Upper lobe of right lung (tissue), 1 donor: ENCODE results near the gene CCSER1. TPM values are rescaled to one million over a fixed set of nuclear protein-coding genes. Genes with fewer than 3 reads are reported as not detected.

Experiments
- ATAC-seq: fragments of 200-7000 bp; cut with Tn5 transposase; one replicate; pipeline ENCODE4 v1.9.1; 2020; ENCODE audit warnings: mild to moderate bottlenecking, moderate library complexity
- DNase-seq: peaks from one replicate; pipeline ENCODE4 v3.0.0-alpha.2; 2020
- H3K27ac ChIP-seq: fragments of 200-600 bp; one replicate; pipeline ENCODE4 v1.8.0; 2022
- H3K27me3 ChIP-seq: fragments of 200-600 bp; one replicate; pipeline ENCODE4 v1.8.0; 2022; ENCODE audit warnings: mild to moderate bottlenecking
- H3K36me3 ChIP-seq: fragments of 200-600 bp; one replicate; pipeline ENCODE4 v1.8.0; 2022
- H3K4me1 ChIP-seq: fragments of 200-600 bp; one replicate; pipeline ENCODE4 v1.8.0; 2022
- H3K4me3 ChIP-seq: fragments of 200-600 bp; one replicate; pipeline ENCODE4 v1.8.0; 2022; ENCODE audit warnings: mild to moderate bottlenecking
- H3K9me3 ChIP-seq: fragments of 200-600 bp; one replicate; pipeline ENCODE4 v1.8.0; 2022
- CTCF ChIP-seq: fragments of 200-600 bp; IDR thresholded peaks from one replicate; pipeline ENCODE4 v1.8.0; 2022; ENCODE audit warnings: antibody characterized with exemption
- intact Hi-C: fragments of 100-400 bp; cut with DNase I; formaldehyde crosslinking; loops from one replicate; pipeline ENCODE4 v1.11.0; 2022
- total RNA-seq: library from RNA; stranded (reverse); fragmentation: NEBNext Ultra II Directional; extraction: Animal tissue kit (Norgen Biotek cat#: 25700); gene quantifications from one replicate; pipeline ENCODE4 v1.2.1, GENCODE V29; 2021
- donor health status: DM: no; HTN: yes; CAD: no; lungs with severe emphysema.

The CCSER1 gene
- total RNA-seq, 1 donor from 2014 or later, result 7.4 TPM

DNA sequence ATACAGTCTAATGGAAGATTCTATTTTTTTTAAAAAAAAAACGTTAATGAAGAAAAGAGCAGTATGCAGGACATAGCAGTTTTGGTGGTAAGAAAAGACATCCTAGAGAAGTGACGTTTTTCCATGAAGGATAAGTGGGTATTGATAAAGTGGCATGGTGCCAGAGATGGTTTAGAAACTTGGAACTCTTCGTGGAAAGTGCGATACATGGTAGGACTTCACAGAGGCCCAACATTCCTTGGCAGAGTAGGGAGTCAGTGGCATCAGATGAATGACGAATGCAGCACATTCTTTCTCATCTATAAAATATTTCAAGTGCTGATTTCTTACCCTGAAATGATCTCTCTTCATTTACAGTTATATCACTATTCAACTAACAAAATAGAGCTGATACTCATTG, 298.7 kb downstream of the CCSER1 start:
- DNase-seq, result no peak
- H3K27ac ChIP-seq, result no peak overlapping the region
- no peaks in the 10 kb centered on the region for H3K36me3 ChIP-seq
- no peak for TF ChIP-seq CTCF
- no peaks in the 10 kb centered on the region for H3K27me3 ChIP-seq
- H3K4me3 ChIP-seq, result no peak overlapping the region
- intact Hi-C loops, result no loop called here
- no peaks in the 10 kb centered on the region for H3K4me1 ChIP-seq
- no peak for ATAC-seq
- no peaks in the 10 kb centered on the region for H3K9me3 ChIP-seq

DNA sequence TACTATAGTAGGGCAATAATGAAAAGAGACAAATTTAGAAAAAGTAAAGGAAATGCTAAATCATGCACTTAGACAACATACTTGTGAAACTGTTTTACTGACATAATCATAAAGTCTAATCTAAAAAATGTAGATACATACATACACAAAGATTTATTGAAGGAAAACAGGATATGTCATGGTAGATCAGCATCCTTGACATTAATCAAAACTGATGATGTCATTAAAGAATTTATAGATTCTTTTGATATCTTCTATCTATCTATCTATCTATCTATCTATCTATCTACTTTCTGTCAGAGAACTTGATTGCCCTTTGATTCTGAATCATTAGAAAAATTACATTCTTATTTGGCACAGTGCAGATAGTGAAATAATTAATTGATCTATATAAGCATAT, 311.3 kb downstream of the CCSER1 start:
- intact Hi-C loops, result no loop called here
- no peaks in the 10 kb centered on the region for H3K9me3 ChIP-seq
- no peak overlapping the region for H3K27ac ChIP-seq
- TF ChIP-seq CTCF, result no peak
- no peak for DNase-seq
- no peaks in the 10 kb centered on the region for H3K36me3 ChIP-seq
- no peaks in the 10 kb centered on the region for H3K27me3 ChIP-seq
- no peak for ATAC-seq
- no peak overlapping the region for H3K4me3 ChIP-seq
- no peaks in the 10 kb centered on the region for H3K4me1 ChIP-seq

DNA sequence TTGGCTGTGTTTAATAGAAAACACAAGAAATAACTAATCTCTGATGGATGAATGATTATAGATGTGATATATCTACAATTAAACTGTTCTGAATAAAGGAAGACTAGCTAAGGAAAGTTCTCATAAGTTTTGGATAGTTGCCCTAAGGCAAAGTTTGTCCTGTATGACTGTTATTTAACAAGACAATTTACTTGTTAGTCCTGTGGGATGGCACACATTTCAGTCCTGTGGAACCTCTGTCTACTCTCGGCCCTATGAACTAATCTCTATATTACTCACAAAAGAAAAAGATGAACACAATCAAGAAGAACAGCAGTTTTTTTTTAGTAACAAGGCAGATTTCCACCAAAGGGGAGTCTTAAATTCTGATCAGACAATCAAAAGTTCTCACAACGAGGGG, 314.6 kb downstream of the CCSER1 start:
- no peaks in the 10 kb centered on the region for H3K36me3 ChIP-seq
- DNase-seq (no peak), ATAC-seq (no peak)
- no peak for TF ChIP-seq CTCF
- H3K27me3 ChIP-seq, result no peaks in the 10 kb centered on the region
- H3K27ac ChIP-seq, result no peak overlapping the region
- intact Hi-C loops, result no loop called here
- H3K4me1 ChIP-seq, result no peaks in the 10 kb centered on the region
- no peak overlapping the region for H3K4me3 ChIP-seq
- no peaks in the 10 kb centered on the region for H3K9me3 ChIP-seq

DNA sequence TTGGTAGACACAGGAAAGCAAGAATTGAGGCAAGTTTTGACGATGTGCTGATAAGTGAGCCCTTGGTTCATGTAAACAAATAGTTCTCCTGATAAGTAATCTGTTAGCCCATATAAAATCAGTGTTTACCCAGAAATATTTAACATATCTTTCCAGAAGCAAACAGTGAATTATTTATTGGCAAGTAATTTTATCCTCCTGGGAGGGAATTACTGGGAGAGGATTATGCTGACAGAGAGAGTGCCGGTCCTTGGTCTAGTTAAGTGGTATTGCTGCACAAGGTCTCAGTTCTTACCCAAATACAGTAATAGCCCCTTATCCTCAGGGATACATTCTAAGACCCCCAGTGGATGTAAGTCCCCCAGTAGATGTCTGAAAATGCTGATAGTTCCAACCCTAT, 315.4 kb downstream of the CCSER1 start:
- Histone ChIP-seq H3K4me1 (no peaks in the 10 kb centered on the region), H3K9me3 (no peaks in the 10 kb centered on the region), H3K27ac (no peak overlapping the region), H3K4me3 (no peak overlapping the region), H3K36me3 (no peaks in the 10 kb centered on the region), H3K27me3 (no peaks in the 10 kb centered on the region)
- ATAC-seq, result no peak
- intact Hi-C loops, result no loop called here
- no peak for TF ChIP-seq CTCF
- DNase-seq, result no peak

DNA sequence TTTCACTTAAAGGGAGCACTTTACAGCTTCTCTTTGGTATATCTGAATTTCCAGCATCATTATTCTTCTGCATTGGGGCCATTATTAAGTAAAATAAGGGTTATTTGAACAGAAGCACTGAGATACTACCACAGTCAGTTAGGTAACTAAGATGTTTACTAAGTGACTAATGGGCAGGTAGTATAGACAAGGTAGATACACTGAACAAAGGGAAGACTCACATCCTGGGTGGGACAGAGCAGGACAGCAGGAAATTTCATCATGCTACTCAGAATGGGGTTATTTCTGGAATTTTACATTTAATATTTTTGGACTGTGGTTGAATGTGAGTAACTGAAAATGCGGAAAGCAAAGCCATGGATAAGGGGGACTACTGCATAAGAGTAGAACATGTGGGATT, 316.0 kb downstream of the CCSER1 start:
- TF ChIP-seq CTCF, result no peak
- intact Hi-C loops, result no loop called here
- no peaks in the 10 kb centered on the region for H3K36me3 ChIP-seq
- no peaks in the 10 kb centered on the region for H3K4me1 ChIP-seq
- H3K4me3 ChIP-seq, result no peak overlapping the region
- DNase-seq, result no peak
- no peak for ATAC-seq
- H3K27me3 ChIP-seq, result no peaks in the 10 kb centered on the region
- no peaks in the 10 kb centered on the region for H3K9me3 ChIP-seq
- no peak overlapping the region for H3K27ac ChIP-seq

- Histone ChIP-seq H3K27ac (no peak overlapping the region), H3K27me3 (no peaks in the 10 kb centered on the region), H3K36me3 (no peaks in the 10 kb centered on the region), H3K9me3 (no peaks in the 10 kb centered on the region), H3K4me1 (no peaks in the 10 kb centered on the region), H3K4me3 (no peak overlapping the region)
- DNase-seq, result no peak
- no peak for TF ChIP-seq CTCF
- intact Hi-C loops, result no loop called here
- ATAC-seq, result no peak
Measured at GRCh38 chr4:90444904-90445303, 317.7 kb downstream of the CCSER1 start.
